Subcutaneous adipose tissue (tissue), 4 donors: ENCODE data around the gene SLBP. TPM values are rescaled to one million over a fixed set of nuclear protein-coding genes. Genes with fewer than 3 reads are reported as not detected.

Experiments used
- CTCF ChIP-seq: fragments of 450-650 bp; IDR thresholded peaks from one replicate; pipeline ENCODE4 v1.5.1; 2016; ENCODE audit warnings: low read depth, mild to moderate bottlenecking, control low read depth, antibody characterized with exemption, moderate library complexity
- total RNA-seq, 4 donors: library from RNA; depleted of rRNA; stranded (reverse); fragments of >200 nt; gene quantifications; one replicate each; pipeline ENCODE4 v1.1.0, GENCODE V29; 2016

Gene SLBP
- total RNA-seq, 4 donors from 2014 or later: 33.2 to 41.1 (median 37.0) TPM

GRCh38 chr4:1655676-1656075, 56.4 kb downstream of the SLBP start:
- no peak for TF ChIP-seq CTCF

GRCh38 chr4:1655081-1655480, 57.0 kb downstream of the SLBP start:
- no peak for TF ChIP-seq CTCF

GRCh38 chr4:1654216-1654955, 57.7 kb downstream of the SLBP start:
- TF ChIP-seq CTCF: no peak

- no peak for TF ChIP-seq CTCF
These were observed 58.3 kb downstream of the SLBP start for GRCh38 chr4:1653776-1654175.

GRCh38 chr4:1652088-1652487, 60.0 kb downstream of the SLBP start:
- no peak for TF ChIP-seq CTCF

GRCh38 chr4:1651609-1652008, 60.5 kb downstream of the SLBP start:
- no peak for TF ChIP-seq CTCF

- TF ChIP-seq CTCF: no peak
These were observed 63.2 kb downstream of the SLBP start for GRCh38 chr4:1648962-1649361.
